Left lung (tissue), 10 donors: ENCODE measurements around the gene EHD1. TPM values are rescaled to one million over a fixed set of nuclear protein-coding genes. Genes with fewer than 3 reads are reported as not detected.
"Not testable (repeated sequence)": the region's sequence is repeated elsewhere in the genome, so short reads cannot be mapped to it uniquely, and the experiment has no call there.

ENCODE experiments used
- ATAC-seq: fragments of 200-7000 bp; cut with Tn5 transposase; one replicate; pipeline ENCODE4 v1.9.1; 2020; ENCODE audit warnings: moderate library complexity
- DNase-seq, 4 donors: peaks; one replicate each; pipeline ENCODE4 v3.0.0-alpha.2; 2013 to 2020
- H3K27ac ChIP-seq, 2 donors: fragments of 200-600 bp; sonication (generic) in 1 of 2; one replicate each; pipeline versions ENCODE4 v1.5.0 to v1.8.0; 2020 to 2021
- H3K27me3 ChIP-seq, 2 donors: fragments of 200-600 bp; sonication (generic) in 1 of 2; one replicate each; pipeline versions ENCODE4 v1.5.0 to v1.8.0; 2020 to 2021
- H3K36me3 ChIP-seq, 2 donors: fragments of 200-600 bp; sonication (generic) in 1 of 2; one replicate each; pipeline versions ENCODE4 v1.5.0 to v1.8.0; 2020 to 2021
- H3K4me1 ChIP-seq, 2 donors: fragments of 200-600 bp; one replicate each; pipeline ENCODE4 v1.8.0; 2021
- H3K4me3 ChIP-seq, 2 donors: fragments of 200-600 bp; sonication (generic) in 1 of 2; one replicate each; pipeline versions ENCODE4 v1.5.0 to v1.8.0; 2020 to 2021; ENCODE audit warnings: mild to moderate bottlenecking in 1 of 2
- H3K9me3 ChIP-seq, 2 donors: fragments of 200-600 bp; sonication (generic) in 1 of 2; one replicate each; pipeline versions ENCODE4 v1.5.0 to v1.8.0; 2020 to 2021
- CTCF ChIP-seq, 2 donors: fragments of 200-600 bp; sonication (generic) in 1 of 2; IDR thresholded peaks; one replicate each; pipeline versions ENCODE4 v1.5.0 to v1.8.0; 2021; ENCODE audit warnings: antibody characterized with exemption in 2 of 2
- intact Hi-C, 2 donors: fragments of 100-400 bp; cut with DNase I; formaldehyde crosslinking; loops; one replicate each; pipeline versions ENCODE4 v1.11.2 to v1.14.2; 2022
- polyA plus RNA-seq, 6 donors: library from polyadenylated mRNA; unstranded; fragments of 120-200 nt; gene quantifications; one replicate each; pipeline ENCODE4 v1.2.1, GENCODE V29; 2013; ENCODE audit not compliant: insufficient read length in 6 of 6
- total RNA-seq, 2 donors: library from RNA; stranded (reverse); fragmentation: NEBNext Ultra II Directional; extraction: Animal tissue kit (Norgen Biotek cat#: 25700); gene quantifications; one replicate each; pipeline ENCODE4 v1.2.1, GENCODE V29; 2021
- donor health status: DM: no; HTN: yes; CAD: no.
- donor health status: DM: no; HTN: no; CAD: no.

EHD1 gene
- total and polyA plus RNA-seq, 8 donors, result 44.7 to 153 (median 55.4) TPM

GRCh38 chr11:64848214-64848825, 30.1 kb downstream of the EHD1 start:
- intact Hi-C loops, result loop anchor here (5.0 to 10.0 kb wide), 3 partner anchors 44 to 176 kb away; partner anchors contain the start of gene SNX15 (in 1 of the 2)
- ATAC-seq, result no peak
- H3K4me3 ChIP-seq, result no peak overlapping the region
- H3K27me3 ChIP-seq, result no peaks in the 10 kb centered on the region
- peaks cover 11 to 90% of the 10 kb centered on the region in 2 donors for H3K4me1 ChIP-seq
- TF ChIP-seq CTCF (IDR thresholded peaks at IDR 0.05), result no peak
- peak in 1 of 4 donors; percentile 47 for DNase-seq
- peaks cover 0 to 20% of the 10 kb centered on the region in 2 donors for H3K36me3 ChIP-seq
- H3K9me3 ChIP-seq, result no peaks in the 10 kb centered on the region
- peak overlapping the region in 1 of 2 donors; percentile 92 for H3K27ac ChIP-seq

- Histone ChIP-seq H3K4me3 (no peak overlapping the region), H3K4me1 (peaks cover 18 to 79% of the 10 kb centered on the region in 2 donors), H3K36me3 (peaks cover 0 to 8% of the 10 kb centered on the region in 2 donors), H3K27ac (peak overlapping the region in 1 of 2 donors; percentile 46), H3K27me3 (no peaks in the 10 kb centered on the region), H3K9me3 (no peaks in the 10 kb centered on the region)
- intact Hi-C loops, result loop anchor here (5.0 to 10.0 kb wide), 3 partner anchors 45 to 178 kb away; partner anchors contain the start of gene SNX15 (in 1 of the 2)
- ATAC-seq (peak; percentile 72), DNase-seq (peak; percentile 82 to 99 (median 93))
- TF ChIP-seq CTCF (IDR thresholded peaks at IDR 0.05), result peak; percentile 98 to 99
Measured at GRCh38 chr11:64846998-64847666, 31.3 kb downstream of the EHD1 start.

DNA sequence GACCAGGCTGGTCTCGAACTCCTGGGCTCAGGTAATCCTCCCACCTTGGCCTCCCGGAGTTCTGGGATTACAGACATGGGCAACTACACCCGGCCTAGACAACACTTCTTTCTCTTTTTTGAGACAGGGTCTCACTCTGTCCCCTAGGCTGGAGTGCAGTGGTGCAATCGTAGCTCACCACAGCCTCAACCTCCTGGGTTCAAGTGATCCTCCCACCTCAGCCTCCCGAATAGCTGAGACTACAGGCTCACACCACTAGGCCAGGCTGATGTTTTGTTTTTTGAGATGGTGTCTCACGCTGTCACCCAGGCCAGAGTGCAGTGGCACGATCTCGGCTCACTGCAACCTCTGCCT, 32.7 kb downstream of the EHD1 start:
- H3K4me3 ChIP-seq, ATAC-seq, DNase-seq, H3K27me3 ChIP-seq, H3K9me3 ChIP-seq, H3K36me3 ChIP-seq: not testable (repeated sequence)
- intact Hi-C loops, result loop anchor here (5.0 to 10.0 kb wide), 3 partner anchors 47 to 179 kb away; partner anchors contain the start of gene SNX15 (in 1 of the 2)
- H3K27ac ChIP-seq, result peak overlapping the region in 1 of 2 donors; percentile 40
- peaks cover 18 to 65% of the 10 kb centered on the region in 2 donors for H3K4me1 ChIP-seq

GRCh38 chr11:64845129-64845775, 33.2 kb downstream of the EHD1 start:
- DNase-seq, result peak in 2 of 4 donors; percentile 73 to 84
- intact Hi-C loops, result loop anchor here (5.0 to 10.0 kb wide), 3 partner anchors 47 to 180 kb away; partner anchors contain the start of gene SNX15 (in 1 of the 2)
- TF ChIP-seq CTCF (IDR thresholded peaks at IDR 0.05), result no peak

DNA sequence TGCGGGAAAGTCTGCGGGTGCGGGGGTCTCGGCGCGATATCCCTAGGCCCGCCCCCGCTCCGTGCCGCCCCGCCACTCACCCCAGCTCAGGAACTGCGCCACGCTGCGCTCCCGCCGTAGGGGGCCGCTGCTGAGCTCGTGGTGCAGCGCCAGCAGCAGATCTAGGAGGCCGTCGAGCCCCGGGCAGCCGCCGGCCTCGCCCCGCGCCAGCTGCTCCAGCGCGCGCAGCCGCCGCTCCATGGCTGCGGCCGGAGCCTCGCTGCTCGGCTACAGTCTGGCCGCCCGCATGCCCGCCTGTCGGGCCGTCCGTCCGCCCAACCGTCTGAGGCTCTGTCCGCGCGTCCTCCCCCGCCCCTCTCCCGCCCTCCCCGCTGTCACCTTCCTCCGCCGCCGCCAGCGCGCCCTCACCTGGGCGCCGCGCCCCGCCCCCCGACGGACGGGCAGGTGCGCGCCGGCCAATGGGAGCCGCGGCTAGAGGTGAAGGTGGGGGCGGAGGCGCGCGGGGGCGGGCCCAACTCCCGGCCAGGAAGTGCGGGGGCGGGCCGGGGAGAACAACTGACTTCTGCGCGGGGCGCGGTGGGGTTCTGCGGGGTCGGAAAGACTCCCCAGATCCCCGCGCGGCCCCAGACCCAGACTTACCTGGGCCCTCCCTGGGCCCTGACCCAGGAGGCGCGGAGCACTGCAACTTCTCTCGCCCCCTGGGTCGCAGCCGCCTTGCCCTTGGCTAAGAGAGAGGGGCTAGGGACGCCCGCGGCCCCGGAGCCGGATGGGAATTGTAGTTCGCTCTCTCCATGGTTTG, 33.9 kb downstream of the EHD1 start, which contains the start of gene CDC42BPG:
Gene CDC42BPG, minus strand, starts transcription at position 324 of the 799 bp plus-strand sequence. Its CDS starts 84 bp downstream, at position 240.
- Histone ChIP-seq H3K9me3 (no peaks in the 10 kb centered on the region), H3K4me3 (peak within 1 kb of the TSS; percentile 38 to 54), H3K27me3 (no peaks in the 10 kb centered on the region), H3K27ac (peak within 1 kb of the TSS; percentile 65 to 66), H3K4me1 (peaks cover 13 to 53% of the 10 kb centered on the region in 2 donors), H3K36me3 (peaks cover 0 to under 1% of the 10 kb centered on the region in 2 donors)
- TF ChIP-seq CTCF (IDR thresholded peaks at IDR 0.05), result peak; percentile 60 to 72
- intact Hi-C loops, result loop anchor here (5.0 to 10.0 kb wide), 3 partner anchors 48 to 180 kb away; partner anchors contain the start of gene SNX15 (in 1 of the 2)
- ATAC-seq, result peak; percentile 72
- peak; percentile 65 to 95 (median 76) for DNase-seq

More at GRCh38 chr11:64845129-64845775, 33.2 kb downstream of the EHD1 start:
- ATAC-seq, result no peak
- Histone ChIP-seq H3K4me1 (peaks cover 18 to 60% of the 10 kb centered on the region in 2 donors), H3K36me3 (no peaks in the 10 kb centered on the region), H3K4me3 (peak overlapping the region; percentile 38 to 54), H3K27ac (peak overlapping the region; percentile 65 to 66), H3K27me3 (no peaks in the 10 kb centered on the region), H3K9me3 (no peaks in the 10 kb centered on the region)
